ENCODE measurements around the gene CDYL. TPM values are rescaled to one million over a fixed set of nuclear protein-coding genes. Genes with fewer than 3 reads are reported as not detected.

The CDYL gene
- total RNA-seq, 4 donors from 2014 or later = 24.1 to 24.8 (median 24.5) TPM

- Histone ChIP-seq H3K4me1 (peaks cover 17 to 20% of the 10 kb centered on the region in 2 donors), H3K36me3 (peaks cover 0 to 10% of the 10 kb centered on the region in 2 donors), H3K9me3 (no peaks in the 10 kb centered on the region), H3K27ac (peak overlapping the region; percentile 42 to 64 (median 48)), H3K4me3 (no peak overlapping the region), H3K27me3 (no peaks in the 10 kb centered on the region)
- intact Hi-C loops (cut with DNase I; ENCODE audit: low total_unique reads) (no loop called here), in situ Hi-C loops (cut with MboI; ENCODE audit: low sequenced_read_pairs in 4 of 4) (loop anchor here in 3 of 4 donors (25.0 kb wide), 1 partner anchor 630 kb away; no protein-coding TSS in a partner anchor)
- ATAC-seq = peak; percentile 88 to 98
- TF ChIP-seq, protein P1, sequence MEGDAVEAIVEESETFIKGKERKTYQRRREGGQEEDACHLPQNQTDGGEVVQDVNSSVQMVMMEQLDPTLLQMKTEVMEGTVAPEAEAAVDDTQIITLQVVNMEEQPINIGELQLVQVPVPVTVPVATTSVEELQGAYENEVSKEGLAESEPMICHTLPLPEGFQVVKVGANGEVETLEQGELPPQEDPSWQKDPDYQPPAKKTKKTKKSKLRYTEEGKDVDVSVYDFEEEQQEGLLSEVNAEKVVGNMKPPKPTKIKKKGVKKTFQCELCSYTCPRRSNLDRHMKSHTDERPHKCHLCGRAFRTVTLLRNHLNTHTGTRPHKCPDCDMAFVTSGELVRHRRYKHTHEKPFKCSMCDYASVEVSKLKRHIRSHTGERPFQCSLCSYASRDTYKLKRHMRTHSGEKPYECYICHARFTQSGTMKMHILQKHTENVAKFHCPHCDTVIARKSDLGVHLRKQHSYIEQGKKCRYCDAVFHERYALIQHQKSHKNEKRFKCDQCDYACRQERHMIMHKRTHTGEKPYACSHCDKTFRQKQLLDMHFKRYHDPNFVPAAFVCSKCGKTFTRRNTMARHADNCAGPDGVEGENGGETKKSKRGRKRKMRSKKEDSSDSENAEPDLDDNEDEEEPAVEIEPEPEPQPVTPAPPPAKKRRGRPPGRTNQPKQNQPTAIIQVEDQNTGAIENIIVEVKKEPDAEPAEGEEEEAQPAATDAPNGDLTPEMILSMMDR (IDR thresholded peaks at IDR 0.05 in 4 of 5, conservative IDR thresholded peaks at IDR 0.05 in 1 of 5) = no peak
- TF ChIP-seq POLR2A (IDR thresholded peaks at IDR 0.05) = no peak
- peak; percentile 24 to 76 for DNase-seq
Measured at GRCh38 chr6:4941782-4942672, 165.8 kb downstream of the CDYL start.

GRCh38 chr6:4942673-4943009 lies 166.4 kb downstream of the CDYL start:
- intact Hi-C loops (cut with DNase I; ENCODE audit: low total_unique reads) = no loop called here
- H3K36me3 ChIP-seq = peaks cover 0 to 10% of the 10 kb centered on the region in 2 donors
- no peak overlapping the region for H3K4me3 ChIP-seq
- ATAC-seq (peak; percentile 23 to 54), DNase-seq (no peak)
- peaks cover 17 to 20% of the 10 kb centered on the region in 2 donors for H3K4me1 ChIP-seq
- H3K27ac ChIP-seq = peak overlapping the region; percentile 42 to 64 (median 48)
- no peaks in the 10 kb centered on the region for H3K27me3 ChIP-seq
- in situ Hi-C loops (cut with MboI; ENCODE audit: low sequenced_read_pairs in 4 of 4) = loop anchor here in 3 of 4 donors (25.0 kb wide), 1 partner anchor 630 kb away; no protein-coding TSS in a partner anchor
- TF ChIP-seq POLR2A (IDR thresholded peaks at IDR 0.05) = no peak
- TF ChIP-seq, protein P1 (IDR thresholded peaks at IDR 0.05 in 4 of 5, conservative IDR thresholded peaks at IDR 0.05 in 1 of 5) = no peak
- no peaks in the 10 kb centered on the region for H3K9me3 ChIP-seq

DNA sequence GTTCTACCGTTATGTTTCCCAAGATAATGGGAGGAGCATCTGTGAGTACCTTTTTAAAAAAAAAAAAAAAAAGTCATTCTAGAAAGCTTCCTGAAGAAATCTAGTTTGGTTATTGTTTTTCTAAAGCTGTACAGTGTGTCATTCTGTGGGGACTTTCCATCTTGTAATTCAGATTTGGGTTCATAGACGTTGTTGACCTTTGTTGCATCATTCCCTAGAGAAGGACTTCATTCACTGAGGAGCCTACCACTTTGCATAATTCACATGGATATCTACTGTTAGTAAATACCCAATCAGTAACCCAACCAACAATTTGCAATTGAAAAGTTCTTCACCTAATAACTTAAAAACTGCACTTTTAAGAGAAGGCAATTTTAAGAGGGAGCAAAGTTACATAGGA lies 167.5 kb downstream of the CDYL start:
- in situ Hi-C loops (cut with MboI; ENCODE audit: low sequenced_read_pairs in 4 of 4) = loop anchor here in 3 of 4 donors (25.0 kb wide), 1 partner anchor 631 kb away; no protein-coding TSS in a partner anchor
- no peak overlapping the region for H3K4me3 ChIP-seq
- H3K4me1 ChIP-seq = peaks cover 17 to 20% of the 10 kb centered on the region in 2 donors
- no peak for DNase-seq
- TF ChIP-seq, protein P1 (IDR thresholded peaks at IDR 0.05 in 4 of 5, conservative IDR thresholded peaks at IDR 0.05 in 1 of 5) = no peak
- no peaks in the 10 kb centered on the region for H3K27me3 ChIP-seq
- no peak for ATAC-seq
- H3K9me3 ChIP-seq = no peaks in the 10 kb centered on the region
- intact Hi-C loops (cut with DNase I; ENCODE audit: low total_unique reads) = no loop called here
- no peak overlapping the region for H3K27ac ChIP-seq
- H3K36me3 ChIP-seq = peaks cover 0 to 10% of the 10 kb centered on the region in 2 donors

GRCh38 chr6:4944325-4944724 lies 168.1 kb downstream of the CDYL start:
- Histone ChIP-seq H3K36me3 (peaks cover 0 to 10% of the 10 kb centered on the region in 2 donors), H3K4me3 (no peak overlapping the region), H3K4me1 (peaks cover 17 to 20% of the 10 kb centered on the region in 2 donors), H3K9me3 (no peaks in the 10 kb centered on the region), H3K27me3 (no peaks in the 10 kb centered on the region), H3K27ac (no peak overlapping the region)
- no peak for DNase-seq
- ATAC-seq = no peak
- in situ Hi-C loops (cut with MboI; ENCODE audit: low sequenced_read_pairs in 4 of 4) (loop anchor here in 3 of 4 donors (25.0 kb wide), 1 partner anchor 632 kb away; no protein-coding TSS in a partner anchor), intact Hi-C loops (cut with DNase I; ENCODE audit: low total_unique reads) (no loop called here)
- no peak for TF ChIP-seq POLR2A (IDR thresholded peaks at IDR 0.05)
- TF ChIP-seq, protein P1 (IDR thresholded peaks at IDR 0.05 in 4 of 5, conservative IDR thresholded peaks at IDR 0.05 in 1 of 5) = no peak

Data from gastrocnemius medialis (tissue), 4 donors.